ENCODE results near the gene PMAIP1. TPM values are rescaled to one million over a fixed set of nuclear protein-coding genes. Genes with fewer than 3 reads are reported as not detected.

The PMAIP1 gene
- polyA plus RNA-seq, 1 experiment, result 57.1 TPM

GRCh38 chr18:59938676-59939075 is 38.9 kb downstream of the PMAIP1 start:
- Histone ChIP-seq H3K4me3 (ENCODE audit: low read depth, low read length) (no peak overlapping the region), H3K9me3 (ENCODE audit: control insufficient read depth, insufficient read depth, low read length) (no peaks in the 10 kb centered on the region), H3K27ac (ENCODE audit: low read depth, low read length) (no peak overlapping the region), H3K27me3 (ENCODE audit: control insufficient read depth, insufficient read depth, low read length) (no peaks in the 10 kb centered on the region)
- no peak for TF ChIP-seq CTCF (IDR thresholded peaks at IDR 0.05; ENCODE audit: low read depth, low read length)
- ChIA-PET CTCF (interaction anchor here (0.6 to 0.7 kb wide), 2 partner anchors 18 to 348 kb away, joined by 3 to 4 read pairs; no protein-coding TSS in a partner anchor), POLR2A (interaction anchor here (1.2 kb wide), 1 partner anchor 39 kb away, joined by 3 read pairs; the partner anchor contains the start of gene PMAIP1)
- DNase-seq (ENCODE audit: low read depth, low spot score), result no peak

- H3K27ac ChIP-seq (ENCODE audit: low read depth, low read length), result no peak overlapping the region
- DNase-seq (ENCODE audit: low read depth, low spot score), result no peak
- no peak for TF ChIP-seq CTCF (IDR thresholded peaks at IDR 0.05; ENCODE audit: low read depth, low read length)
- H3K27me3 ChIP-seq (ENCODE audit: control insufficient read depth, insufficient read depth, low read length), result no peaks in the 10 kb centered on the region
- CTCF ChIA-PET, result no interaction called here
- no peak overlapping the region for H3K4me3 ChIP-seq (ENCODE audit: low read depth, low read length)
- H3K9me3 ChIP-seq (ENCODE audit: control insufficient read depth, insufficient read depth, low read length), result no peaks in the 10 kb centered on the region
- POLR2A ChIA-PET, result interaction anchor here (1.2 kb wide), 1 partner anchor 39 kb away, joined by 3 read pairs; the partner anchor contains the start of gene PMAIP1
Observed at GRCh38 chr18:59939127-59939526, 39.3 kb downstream of the PMAIP1 start.

GRCh38 chr18:59940068-59940467 is 40.3 kb downstream of the PMAIP1 start:
- H3K4me3 ChIP-seq (ENCODE audit: low read depth, low read length), result no peak overlapping the region
- no peaks in the 10 kb centered on the region for H3K27me3 ChIP-seq (ENCODE audit: control insufficient read depth, insufficient read depth, low read length)
- H3K9me3 ChIP-seq (ENCODE audit: control insufficient read depth, insufficient read depth, low read length), result no peaks in the 10 kb centered on the region
- no peak for TF ChIP-seq CTCF (IDR thresholded peaks at IDR 0.05; ENCODE audit: low read depth, low read length)
- DNase-seq (ENCODE audit: low read depth, low spot score), result no peak
- ChIA-PET CTCF (no interaction called here), POLR2A (no interaction called here)
- no peak overlapping the region for H3K27ac ChIP-seq (ENCODE audit: low read depth, low read length)

GRCh38 chr18:59941331-59941730 is 41.5 kb downstream of the PMAIP1 start:
- H3K27me3 ChIP-seq (ENCODE audit: control insufficient read depth, insufficient read depth, low read length), result no peaks in the 10 kb centered on the region
- POLR2A ChIA-PET, result no interaction called here
- no peak overlapping the region for H3K27ac ChIP-seq (ENCODE audit: low read depth, low read length)
- CTCF ChIA-PET, result no interaction called here
- H3K4me3 ChIP-seq (ENCODE audit: low read depth, low read length), result no peak overlapping the region
- DNase-seq (ENCODE audit: low read depth, low spot score), result no peak
- no peak for TF ChIP-seq CTCF (IDR thresholded peaks at IDR 0.05; ENCODE audit: low read depth, low read length)
- no peaks in the 10 kb centered on the region for H3K9me3 ChIP-seq (ENCODE audit: control insufficient read depth, insufficient read depth, low read length)

GRCh38 chr18:59942601-59943000 is 42.8 kb downstream of the PMAIP1 start:
- H3K9me3 ChIP-seq (ENCODE audit: control insufficient read depth, insufficient read depth, low read length), result no peaks in the 10 kb centered on the region
- no peak for TF ChIP-seq CTCF (IDR thresholded peaks at IDR 0.05; ENCODE audit: low read depth, low read length)
- no peaks in the 10 kb centered on the region for H3K27me3 ChIP-seq (ENCODE audit: control insufficient read depth, insufficient read depth, low read length)
- CTCF ChIA-PET, result no interaction called here
- no peak overlapping the region for H3K4me3 ChIP-seq (ENCODE audit: low read depth, low read length)
- H3K27ac ChIP-seq (ENCODE audit: low read depth, low read length), result no peak overlapping the region
- POLR2A ChIA-PET, result no interaction called here
- DNase-seq (ENCODE audit: low read depth, low spot score), result no peak
